Colon (tissue), 2 donors: ENCODE measurements around the gene GC.
"Not testable (repeated sequence)": the region's sequence is repeated elsewhere in the genome, so short reads cannot be mapped to it uniquely, and the experiment has no call there.

ENCODE experiments used
- FAIRE-seq: peaks from 2 replicates; lab custom pipeline; 2012; peaks lifted over from hg19 to GRCh38; lab: Jason Lieb, UNC
- donor health status: control.
- donor health status: control.

Gene GC

DNA sequence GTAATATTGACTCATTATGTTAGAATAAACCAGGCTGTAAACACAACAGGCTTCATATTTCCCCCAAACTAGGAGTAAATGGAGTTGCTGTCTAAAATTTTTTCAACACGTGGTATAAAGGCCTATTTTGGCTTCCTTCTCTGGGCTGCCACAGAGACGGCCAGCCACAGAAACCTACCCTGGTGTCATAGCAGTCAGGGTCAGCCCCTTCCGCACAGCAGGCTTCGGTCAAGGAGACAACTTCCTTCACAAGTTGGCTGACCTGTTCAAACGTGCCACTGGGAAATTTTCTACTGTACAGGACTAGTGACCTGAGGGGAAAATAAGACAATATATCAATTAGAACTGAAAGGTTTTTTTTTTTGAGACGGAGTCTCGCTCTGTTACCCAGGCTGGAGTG, 15.8 kb downstream of the GC start:
- no peak for FAIRE-seq

DNA sequence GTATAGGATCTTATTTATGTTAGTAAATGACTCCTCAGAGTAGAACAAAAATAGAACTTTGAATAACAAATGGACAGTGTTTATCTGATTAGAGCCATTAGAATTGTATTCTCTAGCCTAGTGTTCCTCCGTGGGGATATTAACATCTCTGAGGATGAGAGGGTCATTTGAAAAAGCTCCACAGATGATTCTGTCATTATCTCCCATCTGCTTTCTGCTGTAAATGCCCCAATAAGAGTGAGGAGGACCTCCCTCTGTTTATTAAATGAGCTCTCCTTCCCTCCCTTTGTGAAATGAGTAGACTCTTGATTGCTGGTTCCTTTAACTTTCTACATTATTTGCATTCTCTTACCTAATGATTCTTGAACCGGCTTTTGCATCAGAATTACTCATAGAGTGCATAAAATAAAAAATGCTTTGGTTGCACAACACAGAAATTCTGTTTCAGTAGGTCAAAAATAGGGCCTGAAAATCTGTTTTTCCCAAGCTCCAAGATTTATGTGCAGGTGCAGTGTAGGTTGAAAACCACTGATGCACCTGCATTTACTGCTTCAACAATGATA, 18.0 kb downstream of the GC start:
- no peak for FAIRE-seq

DNA sequence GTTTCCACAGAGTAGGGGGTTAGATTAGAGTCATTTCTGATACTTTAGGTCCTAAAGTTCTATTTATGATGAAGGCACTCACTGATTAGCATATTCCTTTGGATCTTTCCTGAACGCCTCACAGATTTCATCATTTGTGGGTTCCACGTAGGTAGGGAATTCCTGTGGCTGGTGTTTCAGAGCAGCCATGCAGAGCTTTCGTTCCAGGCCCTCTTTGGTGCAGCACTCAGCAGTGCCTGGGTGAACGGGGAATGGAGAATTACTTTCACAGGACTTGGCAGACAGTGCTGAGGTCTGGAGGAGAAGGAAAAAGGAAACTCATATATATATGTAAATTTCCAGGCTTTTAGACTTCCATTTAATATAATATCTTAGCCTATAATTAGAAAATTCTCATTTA, 18.5 kb downstream of the GC start:
- no peak for FAIRE-seq

DNA sequence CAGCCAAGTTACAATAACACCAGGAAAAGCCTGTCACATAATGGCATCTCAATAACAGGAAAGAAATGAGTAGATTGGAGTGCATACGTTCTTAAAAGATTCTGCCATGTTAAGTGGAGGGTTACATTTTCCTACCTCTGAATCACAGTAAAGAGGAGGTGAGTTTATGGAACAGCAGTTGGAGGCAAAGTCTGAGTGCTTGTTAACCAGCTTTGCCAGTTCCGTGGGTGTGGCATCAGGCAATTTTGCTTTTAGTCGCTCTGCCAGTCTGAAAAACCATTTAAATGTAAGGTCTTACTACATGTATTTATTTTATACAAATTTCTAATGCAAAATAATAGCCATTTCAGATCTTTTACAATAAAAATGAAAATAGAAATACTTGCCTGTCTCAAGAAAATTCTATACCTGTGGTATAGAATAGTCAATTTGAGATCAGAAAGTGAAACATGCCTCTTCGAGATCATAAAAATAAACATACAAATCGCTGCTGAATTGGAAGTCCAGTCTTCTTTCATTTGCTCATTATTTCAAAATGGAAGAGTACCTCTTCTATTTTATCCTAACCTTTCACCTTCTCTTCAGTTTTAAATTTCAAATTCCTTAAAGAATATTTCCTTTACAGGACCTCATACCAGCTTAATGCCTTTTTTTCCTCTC, 31.4 kb downstream of the GC start:
- FAIRE-seq, result no peak

DNA sequence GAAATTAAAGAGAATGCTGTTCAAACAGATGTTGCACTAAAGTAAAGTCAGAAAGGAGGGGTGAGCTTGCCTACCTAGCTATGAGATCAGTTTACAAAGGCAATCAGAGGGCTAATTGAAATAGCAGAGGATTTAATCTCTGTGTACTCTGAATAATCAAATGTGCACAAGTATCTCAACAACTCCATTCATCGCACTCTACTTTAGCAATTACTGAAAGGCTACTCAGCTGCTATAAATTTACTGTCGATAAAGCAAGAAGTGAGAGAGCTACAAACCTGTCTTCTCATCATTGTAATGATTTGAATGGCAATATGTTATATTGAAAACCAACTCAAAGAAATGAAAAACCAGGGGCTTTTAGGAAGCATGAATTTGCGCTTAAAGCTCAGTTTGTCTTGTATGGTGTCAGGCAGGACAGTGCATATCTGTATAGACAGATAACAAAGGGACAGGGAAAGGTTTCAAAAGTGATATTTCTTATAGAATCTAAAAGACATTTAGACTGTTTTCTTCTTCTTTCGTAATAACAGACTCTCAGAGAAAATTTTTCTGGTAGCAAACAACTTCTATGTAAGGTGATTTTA, 34.8 kb downstream of the GC start:
- FAIRE-seq, result no peak

DNA sequence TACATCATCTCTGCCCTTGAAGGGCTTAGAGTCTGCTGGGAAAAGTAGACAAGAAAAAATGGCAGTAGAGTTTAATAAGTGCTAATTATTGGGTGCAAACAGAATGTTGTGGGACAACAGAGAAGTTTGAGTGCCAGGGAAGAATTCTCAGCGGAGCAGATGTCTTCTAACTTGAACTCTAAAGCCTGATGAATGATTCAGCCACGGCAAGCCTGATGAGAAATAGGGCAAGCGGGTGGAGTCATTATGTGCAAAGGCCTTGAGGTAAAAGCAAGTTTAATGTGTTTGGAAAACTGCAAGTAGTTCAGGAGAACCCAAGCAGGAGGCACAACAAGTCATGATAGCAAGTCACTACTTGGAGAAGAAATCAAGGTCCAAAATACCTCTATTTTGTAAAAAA, 37.5 kb downstream of the GC start:
- no peak for FAIRE-seq

DNA sequence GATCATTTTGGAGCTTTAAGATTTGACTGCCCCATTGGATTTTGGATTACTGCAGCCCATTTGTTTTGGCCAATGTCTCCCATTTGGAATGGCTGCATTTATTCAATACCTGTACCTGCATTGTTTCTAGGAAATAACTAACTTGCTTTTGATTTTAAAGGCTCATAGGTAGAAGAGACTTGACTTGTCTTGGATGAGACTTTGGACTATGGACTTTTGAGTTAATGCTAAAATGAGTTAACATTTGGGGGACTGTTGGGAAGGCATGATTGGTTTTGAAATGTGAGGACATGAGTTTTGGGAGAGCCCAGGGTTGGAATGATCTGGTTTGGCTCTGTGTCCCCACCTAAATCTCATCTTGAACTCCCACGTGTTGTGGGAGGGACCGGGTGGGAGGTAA, 45.1 kb downstream of the GC start:
- FAIRE-seq, result not testable (repeated sequence)

DNA sequence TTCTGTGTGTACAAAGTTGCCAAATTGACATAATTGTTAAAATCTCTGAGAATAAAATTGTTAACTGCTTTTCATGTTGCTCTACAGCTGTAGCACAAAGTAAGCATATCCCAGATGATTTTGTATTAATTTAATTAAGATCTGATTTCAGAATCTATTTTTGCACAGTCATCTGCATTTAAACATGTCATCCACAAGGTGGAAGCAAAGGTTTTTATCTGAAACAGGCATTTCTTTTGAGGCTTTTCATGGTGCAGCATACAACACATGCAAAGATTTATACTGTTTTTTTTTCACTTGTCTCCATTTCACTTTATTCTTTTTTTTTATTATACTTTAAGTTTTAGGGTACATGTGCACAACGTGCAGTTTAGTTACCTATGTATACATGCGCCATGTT, 51.2 kb downstream of the GC start:
- no peak for FAIRE-seq

DNA sequence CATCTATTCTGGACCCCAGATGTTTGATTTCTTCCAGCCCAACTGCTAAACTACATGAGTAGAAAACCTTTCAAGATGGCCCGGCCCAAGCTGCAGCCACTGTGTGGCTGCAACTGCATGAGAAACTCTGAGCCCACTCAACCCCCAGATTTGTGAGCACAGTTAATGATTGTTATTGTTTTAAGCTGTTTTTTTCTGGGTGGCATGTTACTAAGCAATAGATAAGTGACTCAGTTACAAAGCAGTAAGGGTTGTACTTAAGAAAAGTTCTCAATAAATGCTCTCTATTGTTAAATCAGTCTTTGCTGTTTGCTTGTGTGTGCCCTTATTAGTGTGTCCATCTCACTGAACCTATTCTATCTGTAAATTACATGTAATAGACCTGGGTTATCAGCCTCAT, 51.8 kb downstream of the GC start:
- no peak for FAIRE-seq

DNA sequence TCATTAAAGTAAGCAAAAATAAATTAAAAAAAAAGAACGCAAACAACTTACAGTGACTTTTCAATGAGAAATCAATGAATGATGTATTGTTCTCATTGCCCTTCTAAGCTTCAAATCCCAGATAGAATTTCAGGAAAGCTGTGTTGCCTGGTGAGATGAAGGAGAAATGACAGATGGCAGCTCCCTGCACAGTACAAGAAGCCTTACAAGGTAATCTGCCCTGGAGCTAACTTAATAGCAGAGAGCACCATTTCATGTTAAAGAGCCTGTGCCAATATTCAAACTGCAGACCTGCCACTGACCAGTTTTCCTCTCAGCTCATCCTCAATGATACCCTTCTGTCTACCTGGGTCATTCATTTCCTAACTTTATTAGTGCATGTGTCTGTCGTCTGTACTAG, 54.0 kb downstream of the GC start:
- FAIRE-seq, result no peak

DNA sequence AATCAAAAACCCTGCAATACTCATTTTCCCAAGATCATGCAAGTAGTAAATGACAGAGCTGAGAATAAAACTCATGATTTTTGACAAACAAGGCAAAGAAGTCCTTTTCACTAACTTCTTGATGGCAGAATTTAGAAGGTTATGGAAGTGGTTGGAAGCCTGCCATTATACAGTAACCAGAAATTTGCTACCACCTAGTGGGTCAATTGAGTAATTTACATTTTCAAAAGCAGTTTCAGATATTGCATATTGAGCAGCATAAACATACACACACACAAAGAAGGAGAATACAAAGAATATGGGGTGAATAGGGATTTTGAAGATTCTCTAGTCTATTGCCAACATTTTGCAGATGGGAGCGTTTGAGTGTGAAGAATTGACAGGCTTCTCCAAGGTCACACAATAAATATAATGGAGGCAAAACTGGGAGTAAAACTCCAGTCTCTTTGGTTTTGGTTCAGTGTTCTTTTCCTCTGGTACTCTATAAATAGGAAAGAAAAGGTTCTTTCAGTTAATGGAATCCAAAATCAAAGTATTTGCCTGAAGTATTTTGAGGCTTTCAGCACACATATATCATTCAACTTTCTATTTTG, 70.2 kb downstream of the GC start:
- no peak for FAIRE-seq

DNA sequence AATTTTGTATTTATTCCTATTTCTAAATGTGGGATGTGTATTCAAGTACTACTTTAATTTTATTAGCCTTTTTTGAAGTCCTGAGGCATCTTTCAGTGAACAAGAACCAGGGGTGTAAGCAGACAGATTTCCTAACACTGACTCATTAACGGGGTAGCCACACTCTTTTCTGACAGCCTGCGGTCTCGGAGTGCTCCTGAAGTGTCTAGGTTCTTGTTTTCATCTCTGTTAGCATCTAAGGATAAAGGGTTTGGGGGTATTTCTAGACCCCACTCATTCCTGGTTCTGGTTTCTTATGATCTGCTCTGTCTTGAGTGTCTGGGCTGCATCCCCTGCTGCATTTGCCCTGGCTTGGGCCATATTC, 71.9 kb downstream of the GC start:
- no peak for FAIRE-seq

DNA sequence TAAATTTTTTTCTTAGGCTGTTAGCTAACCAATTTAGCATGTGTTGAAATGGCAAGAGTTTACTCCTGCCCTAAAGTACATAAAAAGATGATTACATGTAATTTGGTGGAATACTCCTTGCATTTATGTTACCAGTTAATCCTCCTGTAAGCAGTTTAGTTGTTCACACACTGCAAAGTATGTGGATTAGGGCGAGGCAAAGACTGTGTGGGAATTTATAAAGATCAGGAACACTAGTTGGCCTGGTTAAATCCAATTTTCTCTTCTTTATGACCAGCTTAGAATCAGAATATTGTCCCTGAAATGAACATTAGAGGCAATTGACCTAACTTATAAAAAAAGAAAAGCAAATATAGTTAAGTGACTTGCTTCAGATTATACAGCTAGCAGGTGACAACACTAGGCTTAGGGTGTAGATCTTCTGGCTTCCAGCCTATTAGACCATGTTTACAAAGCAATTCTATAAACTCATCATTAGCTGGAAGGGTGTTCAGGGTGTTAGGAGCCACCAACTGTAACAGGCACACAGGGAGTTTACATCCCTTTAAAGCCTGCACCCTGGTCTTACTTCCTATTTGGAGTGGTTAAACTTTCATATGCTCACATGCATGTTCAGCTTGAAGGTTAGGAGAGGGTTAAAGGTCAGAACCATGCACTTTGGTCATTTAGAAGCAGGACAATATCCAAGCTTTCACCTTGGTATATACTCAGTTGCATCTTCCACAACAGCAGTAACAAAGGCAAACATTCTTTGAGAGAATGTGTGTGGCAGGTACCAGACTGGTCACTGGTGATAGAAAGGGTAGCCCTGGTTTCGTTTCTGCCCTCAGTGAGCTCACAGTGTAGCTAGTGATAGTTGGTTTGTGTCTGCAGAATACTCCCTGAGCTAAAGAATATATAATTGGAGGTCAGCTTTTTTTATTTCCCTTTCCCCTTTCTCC, 72.6 kb downstream of the GC start:
- peak; percentile 96 for FAIRE-seq

DNA sequence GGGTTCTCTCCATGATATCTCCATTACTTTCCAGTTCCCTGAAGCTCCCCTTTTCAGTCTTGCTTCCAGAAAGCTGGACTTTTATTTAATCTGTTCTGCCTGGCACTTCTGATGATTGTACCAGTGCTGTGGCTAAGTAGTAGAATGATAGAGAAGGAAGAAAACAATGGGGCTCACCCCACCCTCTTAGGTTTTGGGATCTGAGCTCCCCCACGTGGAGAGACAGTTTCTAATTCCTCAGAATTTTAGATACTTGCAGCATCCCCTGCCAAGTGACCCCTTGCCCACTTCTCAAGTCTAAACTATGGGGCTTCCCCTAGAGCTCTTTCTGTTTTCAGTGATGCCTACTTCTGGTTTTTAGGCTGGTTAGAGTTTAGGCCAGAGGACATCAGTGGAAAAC, 73.9 kb downstream of the GC start:
- no peak for FAIRE-seq

DNA sequence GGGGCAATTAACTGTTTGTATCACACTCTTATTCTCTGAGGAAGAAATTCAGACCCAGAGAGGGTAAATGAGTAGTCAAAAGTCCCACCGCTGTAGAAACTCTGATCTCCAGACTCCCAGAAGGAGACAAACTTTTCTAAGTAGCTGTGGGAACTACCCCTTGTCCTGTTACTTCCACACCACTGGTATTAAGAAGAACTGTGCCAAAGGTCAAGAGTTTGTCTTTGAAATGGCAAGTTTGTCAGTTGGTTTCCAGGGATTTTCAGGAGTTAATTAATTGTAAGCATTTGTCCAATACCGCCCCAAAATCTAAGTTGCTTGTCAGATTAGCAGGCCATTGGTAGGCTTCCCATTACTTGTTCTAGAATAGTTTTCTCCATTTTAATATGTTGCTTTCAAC, 85.7 kb downstream of the GC start:
- no peak for FAIRE-seq

DNA sequence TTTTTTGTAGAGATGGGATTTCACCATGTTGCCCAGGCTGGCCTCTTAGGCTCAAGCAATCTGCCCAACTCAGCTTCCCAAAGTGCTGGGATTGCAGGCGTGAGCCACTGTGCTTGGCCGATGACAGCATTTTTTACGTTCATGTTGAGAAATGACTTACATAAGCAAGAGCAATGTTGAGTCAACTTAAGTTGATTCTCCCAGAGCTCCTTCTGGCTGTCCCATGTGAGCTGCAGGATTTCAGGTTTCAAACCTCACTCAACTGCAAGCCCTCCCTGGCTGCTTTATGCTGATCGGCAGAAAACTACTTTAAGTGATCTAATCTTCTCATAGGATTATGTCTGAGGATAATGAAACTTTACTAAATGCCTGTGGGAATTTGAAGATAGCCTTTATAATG, 86.8 kb downstream of the GC start:
- no peak for FAIRE-seq

DNA sequence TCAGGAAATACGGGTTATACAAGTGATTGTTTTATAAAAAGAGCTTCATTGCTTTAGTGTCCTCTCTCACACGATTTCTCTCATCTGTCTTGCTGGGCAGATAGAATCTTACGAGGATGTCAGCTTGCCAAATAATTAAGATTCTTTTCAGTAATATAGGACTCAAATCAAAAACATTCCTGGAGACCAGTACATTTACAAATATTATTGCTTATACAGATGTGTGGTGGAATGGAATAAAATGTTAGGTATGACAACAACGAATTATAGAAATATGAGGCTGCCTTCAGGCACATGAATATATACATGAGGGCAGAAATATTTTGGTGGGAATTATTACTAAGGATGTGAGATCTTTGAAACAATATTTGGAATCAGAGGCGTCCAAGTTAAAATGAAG, 88.9 kb downstream of the GC start:
- FAIRE-seq, result no peak

DNA sequence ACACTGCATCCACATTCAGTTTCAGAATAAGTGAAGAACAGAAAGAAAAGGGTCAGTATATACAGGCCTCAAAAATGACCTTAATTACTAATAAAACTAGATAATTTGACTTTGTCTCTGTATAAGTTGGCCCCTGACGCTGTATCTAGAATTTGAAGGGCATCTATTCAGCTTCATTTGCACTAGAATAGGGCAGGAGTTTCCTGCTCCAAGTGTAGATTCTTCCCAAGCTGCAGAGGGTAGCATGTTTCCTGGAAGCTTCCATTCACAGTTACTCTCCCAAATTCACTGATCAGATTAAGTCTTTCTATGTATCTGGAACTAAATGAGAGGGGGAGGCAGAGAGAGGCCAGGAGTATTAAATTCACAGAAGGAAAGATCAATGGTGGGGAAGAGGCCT, 90.9 kb downstream of the GC start:
- no peak for FAIRE-seq

DNA sequence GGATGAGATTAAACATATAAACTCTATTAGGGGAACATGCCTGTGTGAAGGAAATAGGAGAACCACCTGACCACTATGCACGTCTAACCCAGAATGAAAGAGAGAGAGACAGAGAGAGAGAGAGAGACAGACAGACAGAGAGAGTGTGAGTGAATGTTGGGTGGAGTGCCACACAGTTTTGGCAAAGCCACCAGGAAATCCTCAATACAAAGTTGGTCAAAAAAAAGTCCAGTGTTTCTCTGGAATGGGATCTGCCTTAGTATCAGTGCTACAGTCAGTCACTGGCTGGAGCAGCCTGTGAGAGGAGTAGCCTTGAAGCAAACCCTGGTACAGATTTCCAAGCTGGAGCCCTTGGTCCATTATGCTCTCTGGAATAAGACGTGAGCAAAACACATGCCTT, 91.7 kb downstream of the GC start:
- no peak for FAIRE-seq
